GM12878 (cell line): ENCODE results near the gene MATN3. TPM values are rescaled to one million over a fixed set of nuclear protein-coding genes. Genes with fewer than 3 reads are reported as not detected.

Experiments used
- ATF3 ChIP-seq: IDR thresholded peaks from 2 replicates; pipeline ENCODE4 v1.6.1; 2011; ENCODE audit warnings: low read depth, mild to moderate bottlenecking, low read length, moderate library complexity, borderline replicate concordance; ENCODE audit errors: extremely low read depth
- CUX1 ChIP-seq: IDR thresholded peaks from 2 replicates; pipeline ENCODE4 v1.6.1; 2012; ENCODE audit warnings: improper control_type of control experiment, low read depth, low read length; ENCODE audit not compliant: insufficient replicate concordance
- NRF1 ChIP-seq: conservative IDR thresholded peaks from 2 replicates; pipeline ENCODE4 v1.6.1; 2011; ENCODE audit warnings: mild to moderate bottlenecking, low read depth, low read length, improper control_type of control experiment
- REST ChIP-seq: IDR thresholded peaks from 2 replicates; pipeline ENCODE4 v1.6.1; 2012; ENCODE audit warnings: mild to moderate bottlenecking, low read depth, low read length
- YY1 ChIP-seq: IDR thresholded peaks from 2 replicates; pipeline ENCODE4 v1.6.1; 2011; ENCODE audit warnings: low read depth, mild to moderate bottlenecking, low read length
- polyA plus RNA-seq, 11 experiments: library from polyadenylated mRNA; depleted of rRNA in 4 of 11; unstranded in 6 of 11; stranded (reverse) in 5 of 11; fragments of >200 nt; fragmentation: Nextera tagmentation in 4 of 11; fragmentation: Illumina TruSeq in 1 of 11; extraction: Ambion mirVana in 4 of 11; extraction: Trizol in 1 of 11; gene quantifications; 1 replicate in 1 of 11; 2 replicates in 10 of 11; pipeline versions ENCODE4 v1.2.1 to v1.2.3, GENCODE V29; 2011 to 2016; ENCODE audit warnings: inconsistent platforms in 2 of 11, missing spikeins in 2 of 11, low read depth in 1 of 11
- total RNA-seq, 4 experiments: library from RNA; depleted of rRNA in 3 of 4; stranded (reverse); fragments of >200 nt in 3 of 4; fragmentation: Illumina TruSeq in 1 of 4; extraction: Trizol in 1 of 4; gene quantifications; 2 replicates each; pipeline versions ENCODE4 v1.2.1 to v1.2.3, GENCODE V29; 2013 to 2021

The MATN3 gene
- total and polyA plus RNA-seq, 10 of the 15 experiments (the other 5 are each of a cell fraction or from before 2014, with no cell fraction given): 0.09 TPM; not detected in 9

- TF ChIP-seq CUX1 (no peak), REST (no peak), YY1 (no peak), NRF1 (no peak), ATF3 (no peak)
Measured at GRCh38 chr2:20035955-20036666, 23.6 kb upstream of the MATN3 start (continued).
